ENCODE measurements around the gene DSCAML1. TPM values are rescaled to one million over a fixed set of nuclear protein-coding genes. Genes with fewer than 3 reads are reported as not detected.

Gene DSCAML1
- total RNA-seq, 1 donor from 2014 or later, result 0.09 TPM

DNA sequence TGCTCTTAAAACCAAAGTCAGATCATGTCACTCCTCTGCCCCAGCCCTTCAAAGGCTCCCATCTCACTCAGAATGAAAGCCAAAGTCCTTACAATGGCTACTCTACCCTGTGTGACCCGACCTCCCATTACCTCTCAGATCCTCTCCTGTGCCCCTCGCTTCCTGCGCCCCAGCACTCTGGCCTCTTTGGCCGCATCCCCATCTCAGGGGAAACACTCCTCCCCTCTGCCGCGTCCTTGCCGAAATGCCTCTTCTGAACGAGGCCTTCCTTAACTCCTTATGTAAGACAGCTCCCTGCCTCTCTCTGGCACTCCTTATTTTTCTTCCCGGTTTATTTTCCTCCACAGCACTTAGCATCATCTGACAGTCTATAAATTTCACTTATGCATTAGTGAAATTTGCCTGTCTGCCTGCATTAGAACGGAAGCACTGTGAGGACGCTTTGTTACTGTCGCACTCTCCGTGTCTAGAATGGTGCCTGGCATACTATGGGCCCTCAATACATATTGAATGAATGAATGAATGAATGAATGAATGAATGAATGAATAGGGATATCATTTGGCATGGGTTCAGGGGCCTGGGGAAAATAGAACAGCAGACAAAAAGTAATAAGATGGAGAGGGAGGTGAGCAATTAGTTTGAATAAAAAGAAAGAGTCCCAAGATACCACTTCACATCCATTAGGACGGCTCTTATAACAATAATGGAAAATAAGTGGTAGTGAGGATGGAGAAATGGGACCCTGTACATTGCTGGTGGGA lies 331.6 kb downstream of the DSCAML1 start:
- Mint-ChIP-seq H3K9me3 (no peaks in the 10 kb centered on the region), H3K4me3 (no peak overlapping the region), H3K27me3 (ENCODE audit: low read depth) (no peaks in the 10 kb centered on the region), H3K4me1 (no peaks in the 10 kb centered on the region), H3K36me3 (ENCODE audit: low read depth) (no peaks in the 10 kb centered on the region), H3K27ac (ENCODE audit: unreplicated experiment) (no peak overlapping the region)
- DNase-seq (ENCODE audit: low read depth, low spot score), result no peak
- TF ChIP-seq, protein P1, sequence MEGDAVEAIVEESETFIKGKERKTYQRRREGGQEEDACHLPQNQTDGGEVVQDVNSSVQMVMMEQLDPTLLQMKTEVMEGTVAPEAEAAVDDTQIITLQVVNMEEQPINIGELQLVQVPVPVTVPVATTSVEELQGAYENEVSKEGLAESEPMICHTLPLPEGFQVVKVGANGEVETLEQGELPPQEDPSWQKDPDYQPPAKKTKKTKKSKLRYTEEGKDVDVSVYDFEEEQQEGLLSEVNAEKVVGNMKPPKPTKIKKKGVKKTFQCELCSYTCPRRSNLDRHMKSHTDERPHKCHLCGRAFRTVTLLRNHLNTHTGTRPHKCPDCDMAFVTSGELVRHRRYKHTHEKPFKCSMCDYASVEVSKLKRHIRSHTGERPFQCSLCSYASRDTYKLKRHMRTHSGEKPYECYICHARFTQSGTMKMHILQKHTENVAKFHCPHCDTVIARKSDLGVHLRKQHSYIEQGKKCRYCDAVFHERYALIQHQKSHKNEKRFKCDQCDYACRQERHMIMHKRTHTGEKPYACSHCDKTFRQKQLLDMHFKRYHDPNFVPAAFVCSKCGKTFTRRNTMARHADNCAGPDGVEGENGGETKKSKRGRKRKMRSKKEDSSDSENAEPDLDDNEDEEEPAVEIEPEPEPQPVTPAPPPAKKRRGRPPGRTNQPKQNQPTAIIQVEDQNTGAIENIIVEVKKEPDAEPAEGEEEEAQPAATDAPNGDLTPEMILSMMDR (conservative IDR thresholded peaks at IDR 0.05), result no peak

- H3K4me1 Mint-ChIP-seq, result no peaks in the 10 kb centered on the region
- no peak overlapping the region for H3K4me3 Mint-ChIP-seq
- no peak overlapping the region for H3K27ac Mint-ChIP-seq (ENCODE audit: unreplicated experiment)
- no peaks in the 10 kb centered on the region for H3K36me3 Mint-ChIP-seq (ENCODE audit: low read depth)
- no peak for DNase-seq (ENCODE audit: low read depth, low spot score)
- H3K27me3 Mint-ChIP-seq (ENCODE audit: low read depth), result no peaks in the 10 kb centered on the region
- no peaks in the 10 kb centered on the region for H3K9me3 Mint-ChIP-seq
- TF ChIP-seq, protein P1 (conservative IDR thresholded peaks at IDR 0.05), result no peak
Observed at GRCh38 chr11:117464778-117465177, 332.2 kb downstream of the DSCAML1 start.

DNA sequence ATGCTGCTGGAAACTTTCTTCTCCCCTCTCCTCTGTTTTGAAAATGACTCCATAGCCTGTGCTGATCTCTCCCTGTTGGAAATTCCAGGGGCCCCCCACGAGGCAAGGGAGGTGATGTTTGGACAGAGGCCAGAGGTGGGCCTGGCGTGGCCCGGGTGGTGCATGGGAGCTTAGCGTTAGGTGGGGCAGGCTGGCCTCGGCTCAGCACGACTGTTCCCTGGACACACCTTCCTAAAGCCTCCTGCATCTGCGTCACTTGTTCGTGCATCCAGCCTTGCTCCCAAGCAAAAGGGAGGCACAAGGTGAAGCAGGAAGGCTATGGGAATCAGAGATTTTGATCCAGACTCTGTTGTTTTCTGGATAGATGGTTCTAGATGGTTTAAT lies 334.2 kb downstream of the DSCAML1 start:
- Mint-ChIP-seq H3K4me3 (no peak overlapping the region), H3K36me3 (ENCODE audit: low read depth) (no peaks in the 10 kb centered on the region), H3K27ac (ENCODE audit: unreplicated experiment) (no peak overlapping the region), H3K27me3 (ENCODE audit: low read depth) (no peaks in the 10 kb centered on the region), H3K4me1 (no peaks in the 10 kb centered on the region), H3K9me3 (no peaks in the 10 kb centered on the region)
- no peak for DNase-seq (ENCODE audit: low read depth, low spot score)
- TF ChIP-seq, protein P1 (conservative IDR thresholded peaks at IDR 0.05), result no peak

GRCh38 chr11:117462183-117462863 lies 334.7 kb downstream of the DSCAML1 start:
- H3K27me3 Mint-ChIP-seq (ENCODE audit: low read depth), result no peaks in the 10 kb centered on the region
- no peak overlapping the region for H3K4me3 Mint-ChIP-seq
- DNase-seq (ENCODE audit: low read depth, low spot score), result no peak
- no peak overlapping the region for H3K27ac Mint-ChIP-seq (ENCODE audit: unreplicated experiment)
- H3K9me3 Mint-ChIP-seq, result no peaks in the 10 kb centered on the region
- no peaks in the 10 kb centered on the region for H3K4me1 Mint-ChIP-seq
- no peaks in the 10 kb centered on the region for H3K36me3 Mint-ChIP-seq (ENCODE audit: low read depth)
- TF ChIP-seq, protein P1 (conservative IDR thresholded peaks at IDR 0.05), result no peak

DNA sequence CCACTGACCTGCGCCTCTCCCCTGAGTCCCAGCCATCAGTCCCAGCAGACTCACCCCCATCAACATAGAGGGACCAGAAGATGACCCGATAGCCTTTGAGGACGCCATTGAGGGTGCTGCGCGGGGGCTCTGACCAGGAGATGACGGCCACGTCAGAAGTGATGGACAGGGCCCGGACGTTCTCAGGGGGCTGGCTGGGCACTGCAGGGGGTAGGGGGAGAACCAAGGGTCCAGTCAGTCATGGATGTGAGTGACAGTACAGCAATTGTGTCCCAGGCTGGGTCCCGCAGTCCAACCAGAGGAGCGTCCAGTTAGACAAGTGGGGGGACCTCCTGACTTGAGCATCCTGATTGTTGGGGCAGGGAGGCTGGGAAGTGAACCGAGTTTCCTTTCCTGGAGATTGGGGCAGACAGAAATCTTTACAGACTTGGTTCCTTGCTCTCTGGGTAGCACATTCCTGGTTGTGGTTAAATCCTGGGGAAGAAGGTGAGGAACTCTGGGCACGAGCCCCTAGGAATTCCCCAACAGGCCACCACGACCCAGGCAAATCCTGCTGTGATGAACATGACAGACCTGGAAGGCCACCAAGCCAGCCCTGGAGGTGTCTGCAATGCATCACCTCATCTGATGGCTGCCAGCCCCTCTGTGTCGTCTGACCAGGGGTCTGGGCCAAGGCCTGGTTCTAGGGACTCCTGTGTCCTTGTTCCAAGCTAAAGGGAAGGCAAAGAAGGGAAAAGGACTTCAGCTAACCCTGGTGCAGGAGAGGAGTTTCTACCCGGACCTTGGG lies 335.4 kb downstream of the DSCAML1 start:
- Mint-ChIP-seq H3K27ac (ENCODE audit: unreplicated experiment) (no peak overlapping the region), H3K4me3 (no peak overlapping the region), H3K36me3 (ENCODE audit: low read depth) (no peaks in the 10 kb centered on the region)

More for the DNA sequence above, 335.4 kb downstream of the DSCAML1 start:
- H3K9me3 Mint-ChIP-seq, result no peaks in the 10 kb centered on the region
- H3K4me1 Mint-ChIP-seq, result no peaks in the 10 kb centered on the region
- no peaks in the 10 kb centered on the region for H3K27me3 Mint-ChIP-seq (ENCODE audit: low read depth)
- DNase-seq (ENCODE audit: low read depth, low spot score), result no peak
- TF ChIP-seq, protein P1 (conservative IDR thresholded peaks at IDR 0.05), result no peak

All from neural crest cell (in vitro differentiated cells).